Measurements from ENCODE around the gene CUL7.

The CUL7 gene

DNA sequence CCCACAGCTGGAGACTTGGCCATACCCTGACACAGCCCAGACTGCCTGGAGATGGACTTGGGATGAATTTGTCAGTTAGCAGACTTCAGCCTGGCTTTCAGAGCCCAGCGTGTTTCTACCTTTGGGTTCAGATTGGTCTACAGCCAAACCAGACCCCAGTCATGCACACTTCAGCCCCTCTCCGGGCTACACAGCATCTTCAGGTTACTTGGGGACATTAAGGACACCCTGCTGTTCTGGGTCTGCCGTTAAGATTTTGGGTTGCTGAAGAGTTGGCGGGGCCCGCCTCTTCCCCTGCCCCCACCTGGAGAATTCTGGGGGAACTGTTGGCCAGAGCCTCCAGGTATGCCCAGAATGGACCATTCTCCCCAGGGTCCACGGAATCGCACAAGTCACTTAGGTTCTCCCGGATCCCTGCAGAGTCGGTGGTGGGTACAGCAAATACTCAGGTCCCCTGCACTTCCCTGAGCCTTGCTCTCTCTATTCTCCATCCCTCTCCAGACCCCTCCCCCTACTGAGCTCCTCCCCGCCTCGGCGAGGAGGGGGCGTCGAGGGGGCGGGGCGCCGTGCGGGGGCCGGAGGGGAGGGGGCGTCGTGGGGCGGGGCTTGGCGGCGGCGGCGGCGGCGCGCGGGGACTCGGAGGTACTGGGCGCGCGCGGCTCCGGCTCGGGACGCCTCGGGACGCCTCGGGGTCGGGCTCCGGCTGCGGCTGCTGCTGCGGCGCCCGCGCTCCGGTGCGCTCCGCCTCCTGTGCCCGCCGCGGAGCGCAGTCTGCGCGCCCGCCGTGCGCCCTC lies 22.2 kb upstream of the CUL7 start, which contains the start of gene PTK7:
PTK7 (plus strand) TSS at position 645 of the 794 bp plus-strand sequence. CDS start 175 bp downstream, outside the sequence.
- peak within 1 kb of the TSS; percentile 98 for H2AFZ ChIP-seq (ENCODE audit: low read length)
- H3K9me3 ChIP-seq (ENCODE audit: insufficient read depth, low read depth, low read length), result no peaks in the 10 kb centered on the region
- no peaks in the 10 kb centered on the region for H3K27me3 ChIP-seq (ENCODE audit: insufficient read depth, low read length, poor library complexity, severe bottlenecking)
- H3K4me3 ChIP-seq (ENCODE audit: low read length, poor library complexity, severe bottlenecking), result peak within 1 kb of the TSS; percentile 97
- no peak for TF ChIP-seq EZH2phosphoT487 (IDR thresholded peaks at IDR 0.05; ENCODE audit: borderline replicate concordance)
- TF ChIP-seq, protein P1, sequence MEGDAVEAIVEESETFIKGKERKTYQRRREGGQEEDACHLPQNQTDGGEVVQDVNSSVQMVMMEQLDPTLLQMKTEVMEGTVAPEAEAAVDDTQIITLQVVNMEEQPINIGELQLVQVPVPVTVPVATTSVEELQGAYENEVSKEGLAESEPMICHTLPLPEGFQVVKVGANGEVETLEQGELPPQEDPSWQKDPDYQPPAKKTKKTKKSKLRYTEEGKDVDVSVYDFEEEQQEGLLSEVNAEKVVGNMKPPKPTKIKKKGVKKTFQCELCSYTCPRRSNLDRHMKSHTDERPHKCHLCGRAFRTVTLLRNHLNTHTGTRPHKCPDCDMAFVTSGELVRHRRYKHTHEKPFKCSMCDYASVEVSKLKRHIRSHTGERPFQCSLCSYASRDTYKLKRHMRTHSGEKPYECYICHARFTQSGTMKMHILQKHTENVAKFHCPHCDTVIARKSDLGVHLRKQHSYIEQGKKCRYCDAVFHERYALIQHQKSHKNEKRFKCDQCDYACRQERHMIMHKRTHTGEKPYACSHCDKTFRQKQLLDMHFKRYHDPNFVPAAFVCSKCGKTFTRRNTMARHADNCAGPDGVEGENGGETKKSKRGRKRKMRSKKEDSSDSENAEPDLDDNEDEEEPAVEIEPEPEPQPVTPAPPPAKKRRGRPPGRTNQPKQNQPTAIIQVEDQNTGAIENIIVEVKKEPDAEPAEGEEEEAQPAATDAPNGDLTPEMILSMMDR (conservative IDR thresholded peaks at IDR 0.05; ENCODE audit: low read length), result no peak
- H3F3A ChIP-seq (ENCODE audit: low read depth), result no peaks in the 10 kb centered on the region
- no peaks in the 10 kb centered on the region for H3K9me2 ChIP-seq (replicated peaks; ENCODE audit: low read depth, low read length)
- peak within 1 kb of the TSS; percentile 96 for H3K9ac ChIP-seq (ENCODE audit: low read depth, low read length, poor library complexity, severe bottlenecking)
- peaks cover 33% of the 10 kb centered on the region for H3K4me1 ChIP-seq (ENCODE audit: insufficient read depth, low read length, poor library complexity, severe bottlenecking)
- H3K4me2 ChIP-seq (ENCODE audit: low read depth, low read length, poor library complexity, severe bottlenecking), result peak within 1 kb of the TSS; percentile 97
- H3K79me2 ChIP-seq (ENCODE audit: insufficient read depth, low read length), result peaks cover 38% of the 10 kb centered on the region
- H4K20me1 ChIP-seq (ENCODE audit: insufficient read depth, low read length, poor library complexity, severe bottlenecking), result peaks cover 11% of the 10 kb centered on the region
- no peaks in the 10 kb centered on the region for H3K36me3 ChIP-seq (ENCODE audit: insufficient read depth, low read length)

DNA sequence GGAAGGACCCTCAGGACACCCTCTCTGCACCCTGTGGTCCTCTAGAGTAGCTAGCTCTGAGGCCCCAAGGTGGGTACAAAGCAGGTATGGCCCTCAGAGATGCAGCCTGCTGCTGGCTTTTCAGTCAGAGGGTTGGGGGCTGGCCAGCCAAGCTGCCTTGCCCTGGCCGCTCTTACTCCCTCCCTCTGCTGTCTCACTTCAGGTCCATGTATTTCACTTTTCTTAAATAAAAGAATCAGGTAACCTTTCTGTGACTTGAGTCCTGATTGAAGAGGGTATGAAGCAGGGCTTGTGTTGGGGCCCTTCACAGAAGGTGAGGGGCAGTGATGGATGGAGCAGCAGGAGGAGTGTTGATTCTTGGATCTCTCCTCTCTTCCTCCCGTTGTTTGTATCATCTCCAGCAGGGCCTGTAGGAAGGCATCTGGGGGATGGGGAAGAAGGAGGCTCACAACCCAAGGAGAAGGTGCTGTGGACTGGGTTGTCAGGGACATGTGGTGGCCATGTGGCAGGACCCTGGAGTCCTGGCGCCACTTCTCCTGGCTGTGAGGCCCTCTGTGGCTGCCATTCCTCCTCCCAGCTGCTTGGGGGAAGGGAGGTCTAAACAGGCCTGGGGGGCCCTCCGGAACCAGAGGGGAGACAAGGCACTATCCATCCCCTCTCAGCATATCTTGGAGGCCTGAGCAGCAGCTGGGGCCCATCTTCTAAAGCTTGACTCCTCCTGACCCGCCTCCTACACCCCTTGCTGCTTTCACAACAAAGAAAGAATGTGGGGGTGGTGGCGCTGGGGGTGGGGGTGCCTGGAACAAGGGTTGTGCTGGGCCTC lies 21.4 kb upstream of the CUL7 start:
- Histone ChIP-seq H3K4me2 (ENCODE audit: low read depth, low read length, poor library complexity, severe bottlenecking) (peak overlapping the region; percentile 97), H4K20me1 (ENCODE audit: insufficient read depth, low read length, poor library complexity, severe bottlenecking) (peaks cover 11% of the 10 kb centered on the region), H3K9me3 (ENCODE audit: insufficient read depth, low read depth, low read length) (no peaks in the 10 kb centered on the region), H3K4me1 (ENCODE audit: insufficient read depth, low read length, poor library complexity, severe bottlenecking) (peaks cover 32% of the 10 kb centered on the region), H3K36me3 (ENCODE audit: insufficient read depth, low read length) (no peaks in the 10 kb centered on the region), H3K4me3 (ENCODE audit: low read length, poor library complexity, severe bottlenecking) (peak overlapping the region; percentile 97), H3F3A (ENCODE audit: low read depth) (no peaks in the 10 kb centered on the region), H2AFZ (ENCODE audit: low read length) (no peak overlapping the region), H3K9ac (ENCODE audit: low read depth, low read length, poor library complexity, severe bottlenecking) (peak overlapping the region; percentile 62), H3K9me2 (replicated peaks; ENCODE audit: low read depth, low read length) (no peaks in the 10 kb centered on the region), H3K79me2 (ENCODE audit: insufficient read depth, low read length) (peaks cover 37% of the 10 kb centered on the region), H3K27me3 (ENCODE audit: insufficient read depth, low read length, poor library complexity, severe bottlenecking) (no peaks in the 10 kb centered on the region)
- TF ChIP-seq, protein P1 (conservative IDR thresholded peaks at IDR 0.05; ENCODE audit: low read length), result no peak
- TF ChIP-seq EZH2phosphoT487 (IDR thresholded peaks at IDR 0.05; ENCODE audit: borderline replicate concordance), result no peak

DNA sequence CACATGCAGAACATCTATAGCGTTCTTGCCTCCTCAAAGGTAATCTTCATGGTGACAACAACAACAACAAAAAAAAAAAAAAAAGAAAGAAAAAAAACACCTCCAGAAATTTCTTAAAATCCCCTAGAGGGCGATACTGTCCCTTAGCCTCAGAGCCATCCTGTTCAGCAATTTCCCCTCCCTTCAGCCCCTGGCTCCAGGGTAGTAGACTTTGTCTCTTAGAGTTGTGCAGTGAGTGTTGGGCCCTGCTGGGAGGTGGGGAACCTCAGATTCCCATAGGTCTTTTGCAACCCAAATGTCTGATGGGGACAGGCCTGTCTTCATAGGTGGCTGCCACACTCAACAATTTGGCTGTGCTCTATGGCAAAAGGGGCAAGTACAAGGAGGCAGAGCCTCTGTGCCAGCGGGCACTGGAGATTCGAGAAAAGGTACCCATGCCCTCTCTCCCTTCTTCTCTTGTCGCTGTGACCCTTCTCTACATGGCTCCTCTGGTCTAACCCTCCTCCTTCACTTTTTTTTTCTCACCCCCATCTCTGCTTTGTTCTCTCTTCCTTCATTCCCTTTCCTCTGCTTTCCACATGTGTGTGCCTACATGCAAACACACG lies 16.5 kb upstream of the CUL7 start:
- Histone ChIP-seq H3K9me3 (ENCODE audit: insufficient read depth, low read depth, low read length) (no peaks in the 10 kb centered on the region), H4K20me1 (ENCODE audit: insufficient read depth, low read length, poor library complexity, severe bottlenecking) (no peaks in the 10 kb centered on the region), H3K79me2 (ENCODE audit: insufficient read depth, low read length) (no peaks in the 10 kb centered on the region), H3K9ac (ENCODE audit: low read depth, low read length, poor library complexity, severe bottlenecking) (peak overlapping the region; percentile 6), H3K4me2 (ENCODE audit: low read depth, low read length, poor library complexity, severe bottlenecking) (no peak overlapping the region), H3K9me2 (replicated peaks; ENCODE audit: low read depth, low read length) (no peaks in the 10 kb centered on the region), H3K27me3 (ENCODE audit: insufficient read depth, low read length, poor library complexity, severe bottlenecking) (no peaks in the 10 kb centered on the region), H3K36me3 (ENCODE audit: insufficient read depth, low read length) (no peaks in the 10 kb centered on the region), H3K4me1 (ENCODE audit: insufficient read depth, low read length, poor library complexity, severe bottlenecking) (peaks cover under 1% of the 10 kb centered on the region), H3K4me3 (ENCODE audit: low read length, poor library complexity, severe bottlenecking) (no peak overlapping the region), H2AFZ (ENCODE audit: low read length) (no peak overlapping the region), H3F3A (ENCODE audit: low read depth) (no peaks in the 10 kb centered on the region)
- no peak for TF ChIP-seq EZH2phosphoT487 (IDR thresholded peaks at IDR 0.05; ENCODE audit: borderline replicate concordance)
- TF ChIP-seq, protein P1 (conservative IDR thresholded peaks at IDR 0.05; ENCODE audit: low read length), result peak; percentile 74
